HG03139 (cell line): ENCODE results near the gene GALNT2.

ENCODE experiments used
- ATAC-seq: cut with Tn5 transposase; IDR thresholded peaks from one replicate; pipeline ENCODE4 v1.9.1; 2021; ENCODE audit not compliant: unreplicated experiment

The GALNT2 gene

DNA sequence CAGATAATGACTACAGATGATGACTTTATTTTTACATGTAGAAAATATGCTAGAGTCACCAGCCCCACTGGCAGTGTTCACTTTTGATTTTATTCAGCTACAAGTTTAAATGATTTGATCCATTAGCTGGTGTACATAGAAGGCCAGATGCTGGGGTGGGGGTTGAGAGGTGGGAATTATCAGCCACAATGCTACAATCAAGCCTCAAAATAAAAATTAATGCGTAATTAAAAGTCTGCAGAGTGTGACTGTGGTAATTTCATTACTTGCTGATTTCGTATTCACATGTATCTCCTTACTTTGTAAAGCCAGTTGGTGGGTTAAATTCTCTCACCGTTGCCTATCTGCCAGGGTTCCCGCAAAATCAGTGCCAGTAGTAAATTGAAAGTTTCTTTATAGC lies 109.3 kb downstream of the GALNT2 start:
- ATAC-seq = no peak

GRCh38 chr1:230176871-230177411 lies 109.9 kb downstream of the GALNT2 start:
- no peak for ATAC-seq

DNA sequence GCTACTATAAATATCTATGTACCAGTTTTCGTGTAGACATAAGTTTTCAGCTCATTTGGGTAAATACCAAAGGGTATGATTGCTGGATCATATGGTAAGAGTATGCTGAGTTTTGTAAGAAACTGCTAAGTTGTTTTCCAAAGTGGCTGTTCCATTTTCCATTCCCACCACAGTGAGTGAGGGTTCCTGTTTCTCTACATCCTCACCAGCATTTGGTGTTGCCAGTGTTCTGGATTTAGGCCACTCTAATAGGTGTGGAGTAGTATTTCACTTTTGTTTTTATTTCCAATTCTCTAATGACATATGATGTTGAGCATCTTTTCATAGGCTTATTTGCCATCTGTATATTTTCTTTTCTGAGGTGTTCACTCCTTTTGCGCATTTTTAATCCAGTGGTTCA lies 112.2 kb downstream of the GALNT2 start:
- no peak for ATAC-seq

GRCh38 chr1:230185076-230186001 lies 118.3 kb downstream of the GALNT2 start:
- no peak for ATAC-seq

DNA sequence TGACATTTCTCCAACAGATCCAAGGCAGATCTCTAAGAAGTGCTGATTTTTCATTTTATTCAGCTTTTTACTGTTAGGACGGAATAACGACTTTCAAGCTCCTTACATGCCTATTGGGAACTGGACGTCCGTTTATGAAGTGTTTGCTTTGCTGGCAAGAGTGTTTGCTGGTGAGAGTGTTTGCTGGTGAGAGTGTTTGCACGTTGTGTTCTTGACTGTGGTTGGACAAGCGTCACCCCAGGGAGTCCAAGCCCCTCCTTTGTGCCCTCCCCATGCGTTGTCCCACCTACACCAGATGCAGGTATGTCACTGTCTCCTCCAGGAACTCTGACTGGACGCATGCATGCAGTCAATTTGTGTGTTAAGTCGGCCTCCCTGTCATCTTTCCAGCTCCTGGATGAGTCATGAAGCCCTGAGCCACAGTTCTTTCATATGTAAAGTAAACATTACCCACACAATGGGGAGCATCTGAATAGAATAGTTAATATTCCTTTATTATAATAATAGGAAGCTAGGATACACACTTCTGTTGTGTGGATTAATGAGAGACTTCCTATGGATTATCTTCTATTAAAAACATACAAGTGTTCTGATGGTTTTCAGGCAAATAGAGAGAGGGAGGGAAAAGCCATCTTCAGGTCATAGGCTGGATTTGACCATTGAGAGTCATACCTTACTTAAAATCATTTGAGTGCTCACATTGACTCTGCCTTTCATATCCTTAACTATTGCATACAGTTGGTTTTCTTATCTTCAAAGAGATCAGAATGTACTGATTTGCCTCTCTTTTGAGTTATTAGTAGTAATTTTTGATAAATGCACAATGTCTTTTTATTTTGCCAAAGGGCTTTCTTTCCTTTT lies 119.2 kb downstream of the GALNT2 start:
- no peak for ATAC-seq

- no peak for ATAC-seq
These were observed 119.8 kb downstream of the GALNT2 start for GRCh38 chr1:230186874-230187273.

DNA sequence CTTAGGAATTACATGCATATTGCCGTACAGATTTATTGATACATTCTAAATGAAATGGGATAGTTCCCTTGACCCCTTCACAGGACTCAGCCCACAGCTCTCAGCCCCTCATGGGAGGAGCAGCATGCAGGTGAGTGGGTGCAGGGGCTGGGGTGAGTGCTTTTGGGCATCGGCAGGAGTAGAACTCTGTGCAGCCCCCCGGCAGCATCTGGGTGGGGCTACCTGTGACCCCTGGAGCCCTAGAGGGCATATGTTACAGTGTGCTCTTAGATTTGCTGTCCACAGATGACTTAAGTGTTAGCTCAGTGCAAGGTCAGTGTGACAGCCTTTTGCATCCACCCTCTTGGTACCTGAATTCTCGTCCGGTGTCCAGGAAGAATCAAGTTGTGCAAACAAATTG lies 120.3 kb downstream of the GALNT2 start:
- ATAC-seq = no peak

GRCh38 chr1:230188826-230189225 lies 121.8 kb downstream of the GALNT2 start:
- ATAC-seq = no peak

DNA sequence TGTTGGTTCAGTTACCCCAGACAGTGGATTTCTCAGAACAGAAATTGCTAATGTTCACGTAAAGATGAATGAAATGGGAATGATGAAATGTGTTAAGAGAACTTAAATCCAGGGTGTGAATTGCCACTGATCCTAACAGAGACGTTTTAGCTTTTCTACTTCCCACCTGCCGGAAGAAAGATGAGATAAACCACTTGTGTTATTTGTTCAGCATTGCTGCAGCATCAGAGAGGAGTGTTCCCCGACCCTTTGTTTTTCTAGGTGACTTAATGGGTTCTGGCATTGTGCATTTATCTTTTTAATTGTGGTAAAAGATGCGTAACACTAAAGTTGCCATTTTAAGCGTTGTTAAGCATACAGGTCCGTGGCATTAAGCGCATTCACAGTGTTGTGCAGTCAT lies 122.3 kb downstream of the GALNT2 start:
- ATAC-seq = no peak

GRCh38 chr1:230189824-230190223 lies 122.8 kb downstream of the GALNT2 start:
- no peak for ATAC-seq

DNA sequence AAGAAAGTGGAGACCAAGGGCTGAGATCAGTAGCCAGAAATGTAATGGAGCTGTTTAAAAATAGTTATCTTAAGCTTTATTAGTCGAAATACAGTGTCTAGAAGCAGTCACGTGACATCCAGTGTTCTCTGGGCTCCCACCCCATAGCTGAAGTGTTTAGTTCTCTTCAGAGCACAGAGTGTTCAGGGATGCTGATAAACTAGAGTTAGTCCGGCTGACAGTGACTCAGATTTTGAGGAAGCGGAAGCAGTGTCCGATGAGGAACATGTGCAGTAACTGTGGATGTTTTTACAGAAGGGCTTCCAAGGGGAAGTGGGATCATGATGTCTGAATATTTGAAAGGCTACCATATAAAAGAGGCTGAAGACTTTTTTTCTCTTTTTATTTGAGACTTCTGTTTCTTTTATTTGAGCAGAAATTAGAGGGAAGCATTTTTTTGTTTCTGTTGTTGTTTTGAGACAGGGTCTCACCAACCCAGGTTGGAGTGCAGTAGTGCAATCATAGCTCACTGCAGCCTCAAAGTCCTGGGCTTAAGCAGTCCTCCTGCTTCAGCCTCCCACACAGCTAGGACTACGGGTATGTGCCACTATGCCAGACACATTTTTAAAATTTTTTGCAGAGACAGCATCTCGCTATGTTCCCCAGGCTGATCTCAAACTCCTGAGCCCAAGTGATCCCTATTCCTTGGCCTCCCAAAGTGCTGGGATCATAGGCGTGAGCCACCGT lies 124.2 kb downstream of the GALNT2 start:
- no peak for ATAC-seq

DNA sequence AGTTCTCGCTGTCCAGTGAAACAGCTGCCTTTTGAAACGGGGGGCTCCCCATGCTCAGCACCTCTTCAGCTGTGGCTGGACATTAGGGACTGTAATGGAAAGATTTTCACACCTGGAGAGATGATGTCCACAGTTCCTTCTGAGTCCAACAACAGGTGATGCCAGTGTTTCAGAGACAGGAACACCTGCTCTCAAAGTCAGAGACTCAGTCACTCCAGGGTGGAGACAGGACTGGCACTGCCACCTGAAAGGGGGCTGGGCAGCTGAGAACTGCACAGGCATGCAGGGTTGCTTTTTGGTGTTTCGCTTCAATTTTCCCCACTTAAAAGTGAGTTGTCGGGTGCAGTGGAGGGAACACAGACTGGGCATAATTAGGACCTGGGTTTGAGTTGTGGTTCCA lies 124.8 kb downstream of the GALNT2 start:
- ATAC-seq = no peak

DNA sequence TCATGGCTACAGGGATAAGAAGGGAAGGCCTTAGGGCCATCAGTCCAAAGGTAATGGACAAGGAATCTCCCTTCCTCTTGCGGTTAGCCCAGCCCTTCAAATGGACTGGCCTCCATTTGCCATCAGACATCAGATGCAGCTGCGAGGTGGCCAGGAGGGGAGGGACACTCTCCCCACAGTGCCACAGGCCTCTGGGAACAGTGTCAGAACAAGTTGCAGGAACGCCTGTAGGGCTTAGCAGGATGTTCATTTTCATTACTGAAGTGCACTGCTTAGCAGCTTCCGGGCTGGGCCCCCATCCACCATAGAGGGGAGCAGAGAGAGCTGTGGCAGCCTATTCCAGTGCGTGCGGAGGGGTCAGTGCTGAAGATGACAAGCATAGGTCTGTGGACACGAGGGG lies 127.5 kb downstream of the GALNT2 start:
- no peak for ATAC-seq

DNA sequence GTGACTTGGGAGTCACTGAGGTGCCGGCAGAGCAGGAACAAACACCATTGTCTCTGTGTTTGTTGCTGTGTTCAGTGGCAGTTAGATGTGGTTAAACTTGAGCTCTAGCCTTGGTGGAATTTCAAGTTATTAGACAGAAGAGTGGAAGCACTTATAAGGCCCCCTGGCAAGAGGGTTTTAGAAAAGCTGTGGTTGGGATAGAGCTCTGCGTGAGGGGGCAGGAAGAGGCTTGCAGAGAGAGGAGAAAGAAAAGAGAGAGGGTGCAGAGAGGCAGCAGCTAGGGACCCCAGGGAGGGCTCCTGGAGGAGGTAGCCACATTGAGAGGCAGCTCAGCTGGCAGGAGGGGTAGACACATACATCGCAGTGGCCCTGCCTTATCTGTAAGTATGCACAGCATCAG lies 128.2 kb downstream of the GALNT2 start:
- no peak for ATAC-seq

DNA sequence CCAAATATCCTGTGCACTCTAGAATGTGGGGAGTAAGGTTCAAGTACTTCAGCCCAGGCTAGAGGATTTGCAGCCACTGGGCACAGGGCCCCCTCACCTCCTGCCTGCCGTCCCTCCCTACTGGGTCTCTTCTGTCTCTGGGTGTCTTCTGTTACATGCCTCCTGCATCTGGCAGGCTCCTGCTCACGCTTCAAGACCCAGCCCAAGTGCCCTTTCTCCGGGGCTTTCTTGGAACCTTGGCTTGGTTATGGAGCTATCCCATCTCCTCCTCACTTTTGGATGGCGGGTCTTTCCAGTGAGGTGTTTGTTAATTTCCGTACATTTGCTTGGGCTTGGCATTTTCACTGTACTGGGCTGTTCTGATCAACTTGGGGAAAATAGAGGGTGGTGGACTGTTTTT lies 129.0 kb downstream of the GALNT2 start:
- ATAC-seq = no peak

DNA sequence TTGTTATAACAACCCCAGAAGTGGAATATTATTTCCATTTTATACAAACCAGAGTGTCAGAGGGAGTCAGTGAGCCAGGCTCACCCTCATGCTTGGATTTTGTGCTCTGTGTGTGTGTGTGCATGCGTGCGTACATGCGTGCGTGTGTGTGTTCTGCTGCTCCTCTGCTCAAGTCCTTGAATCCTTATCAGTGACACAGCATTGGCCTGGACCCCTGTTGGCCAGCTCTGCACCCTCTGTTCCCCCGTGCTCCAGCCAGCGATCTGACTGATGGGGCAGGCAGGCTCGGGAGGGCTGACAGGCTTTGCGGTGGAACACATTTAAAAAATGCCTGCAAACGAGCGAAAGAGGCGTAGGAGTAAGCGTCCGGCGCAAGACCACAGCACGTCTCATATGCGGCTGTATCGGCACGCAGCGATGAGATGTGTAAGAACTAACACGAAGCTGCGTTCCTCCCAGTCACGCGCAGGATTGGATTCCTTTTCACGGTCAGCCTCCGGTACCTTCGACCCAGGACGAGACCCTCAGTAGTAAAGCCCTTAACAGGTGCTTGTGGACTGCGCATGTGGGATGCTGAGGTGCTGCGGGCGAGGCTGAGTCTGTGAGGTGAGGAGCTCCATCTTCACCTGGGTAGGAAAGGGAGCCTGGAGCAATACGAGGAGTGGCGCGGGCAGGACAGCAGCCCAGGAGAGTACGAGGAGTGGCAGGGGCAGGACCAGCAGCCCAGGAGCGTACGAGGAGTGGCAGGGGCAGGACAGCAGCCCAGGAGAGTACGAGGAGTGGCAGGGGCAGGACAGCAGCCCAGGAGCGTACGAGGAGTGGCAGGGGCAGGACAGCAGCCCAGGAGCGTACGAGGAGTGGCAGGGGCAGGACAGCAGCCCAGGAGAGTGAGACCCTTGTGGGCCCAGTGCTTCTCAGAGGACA lies 130.9 kb downstream of the GALNT2 start:
- ATAC-seq = no peak

DNA sequence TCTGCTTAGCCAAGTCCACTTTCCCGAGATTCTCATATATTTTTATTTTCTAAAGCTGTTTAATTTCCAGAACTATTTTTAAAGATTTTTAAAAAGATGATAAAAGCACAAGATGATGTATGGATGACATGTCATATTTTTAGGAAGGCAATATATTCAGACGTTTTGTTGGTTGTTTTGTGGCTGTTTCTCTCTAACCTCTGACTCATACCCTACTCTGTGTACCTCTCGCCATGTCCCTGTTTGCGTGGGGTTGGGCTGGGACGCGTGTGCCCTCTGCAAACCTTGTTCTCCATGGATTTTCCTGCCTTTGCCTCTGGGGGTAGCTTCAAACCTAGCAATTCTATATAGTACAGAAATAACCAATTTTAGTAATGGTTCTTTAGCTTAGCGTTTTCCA lies 132.0 kb downstream of the GALNT2 start:
- no peak for ATAC-seq

DNA sequence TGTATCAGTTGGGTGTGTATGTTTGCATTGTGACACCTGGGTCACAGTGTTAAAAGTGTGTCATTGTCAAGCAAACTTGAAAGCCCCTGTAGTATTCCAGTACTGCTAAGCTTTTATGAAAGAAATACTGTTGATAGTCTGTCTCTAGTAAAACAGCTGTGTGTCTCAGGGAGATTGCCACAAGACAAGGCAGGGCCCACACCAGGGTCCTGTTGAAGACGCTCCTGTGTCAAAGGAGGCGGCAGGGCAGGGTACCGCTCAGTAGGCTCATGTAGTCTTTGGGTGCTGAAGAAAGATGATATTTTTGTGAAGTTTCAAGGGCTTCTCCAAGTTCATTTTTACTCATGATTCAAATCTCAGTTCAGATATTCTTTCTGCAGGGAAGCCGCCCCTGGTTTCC lies 132.5 kb downstream of the GALNT2 start:
- no peak for ATAC-seq

- no peak for ATAC-seq
These were observed 133.2 kb downstream of the GALNT2 start for GRCh38 chr1:230200276-230200675.

DNA sequence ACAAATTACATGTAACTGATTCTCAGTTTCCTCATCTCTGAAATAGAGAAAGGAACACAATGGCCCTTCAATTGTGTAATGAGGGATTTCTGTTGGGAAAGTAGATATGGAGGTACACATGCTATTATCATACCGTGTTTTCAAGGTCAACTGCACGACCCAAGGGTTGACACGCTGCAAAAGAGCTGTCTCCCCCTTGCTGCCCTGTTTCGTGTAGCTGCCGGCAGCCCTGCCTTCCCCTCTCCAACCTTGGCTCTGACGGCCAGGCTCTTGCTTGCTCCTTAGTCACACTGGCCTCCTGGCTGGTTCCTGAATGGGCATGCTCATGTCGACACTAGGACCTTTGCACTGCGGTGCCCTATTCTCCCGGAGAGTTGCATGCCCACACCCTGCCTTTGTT lies 134.4 kb downstream of the GALNT2 start:
- ATAC-seq = no peak
